ENCODE measurements around the gene ARRB1.
"Not testable (repeated sequence)": the region's sequence is repeated elsewhere in the genome, so short reads cannot be mapped to it uniquely, and the experiment has no call there.

The ARRB1 gene

DNA sequence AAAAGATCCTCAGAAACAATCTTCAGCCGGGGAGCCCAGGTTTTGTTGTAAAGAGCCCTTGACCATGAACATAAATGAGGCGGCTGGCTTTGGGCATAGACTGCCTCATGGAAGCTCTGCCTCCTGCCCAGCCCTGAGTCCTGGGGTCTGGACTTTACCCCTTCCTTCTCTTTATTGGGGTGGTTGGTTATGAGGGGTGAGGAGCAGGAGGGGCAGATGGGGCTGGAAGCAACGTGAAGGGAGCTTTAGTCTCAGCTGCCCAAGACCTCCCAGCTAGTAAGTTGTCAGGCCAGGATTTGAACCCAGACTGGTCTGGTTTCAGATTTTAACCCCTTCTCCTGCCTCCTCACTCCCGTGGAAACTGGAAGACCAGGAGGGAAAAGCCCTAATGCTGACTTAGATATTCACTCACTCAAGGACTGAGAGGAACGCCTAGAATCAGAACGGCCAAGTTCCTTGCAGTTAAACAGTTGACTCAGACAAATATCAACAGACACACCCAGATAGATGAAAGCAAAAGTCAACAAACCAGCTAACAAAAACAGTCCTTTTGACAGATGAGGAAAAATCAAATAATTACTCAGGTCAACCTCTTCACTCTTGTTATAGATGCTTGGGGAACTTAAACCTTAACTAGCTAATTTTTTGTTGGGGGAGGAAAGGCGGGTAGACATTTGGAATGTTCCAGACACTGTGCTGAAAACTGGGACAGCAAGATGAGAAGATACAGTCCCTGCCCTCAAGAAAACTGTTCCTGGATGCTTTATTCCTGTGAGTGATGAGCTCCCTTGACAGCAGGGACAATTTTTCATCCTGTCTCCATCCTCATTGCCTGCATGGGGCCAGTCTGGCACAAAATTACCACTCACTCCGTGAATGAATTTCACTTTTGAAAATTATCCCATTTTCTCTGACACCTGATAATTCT lies 20.8 kb upstream of the ARRB1 start:
- no peak for DNase-seq (ENCODE audit: low read depth in 2 of 2)

DNA sequence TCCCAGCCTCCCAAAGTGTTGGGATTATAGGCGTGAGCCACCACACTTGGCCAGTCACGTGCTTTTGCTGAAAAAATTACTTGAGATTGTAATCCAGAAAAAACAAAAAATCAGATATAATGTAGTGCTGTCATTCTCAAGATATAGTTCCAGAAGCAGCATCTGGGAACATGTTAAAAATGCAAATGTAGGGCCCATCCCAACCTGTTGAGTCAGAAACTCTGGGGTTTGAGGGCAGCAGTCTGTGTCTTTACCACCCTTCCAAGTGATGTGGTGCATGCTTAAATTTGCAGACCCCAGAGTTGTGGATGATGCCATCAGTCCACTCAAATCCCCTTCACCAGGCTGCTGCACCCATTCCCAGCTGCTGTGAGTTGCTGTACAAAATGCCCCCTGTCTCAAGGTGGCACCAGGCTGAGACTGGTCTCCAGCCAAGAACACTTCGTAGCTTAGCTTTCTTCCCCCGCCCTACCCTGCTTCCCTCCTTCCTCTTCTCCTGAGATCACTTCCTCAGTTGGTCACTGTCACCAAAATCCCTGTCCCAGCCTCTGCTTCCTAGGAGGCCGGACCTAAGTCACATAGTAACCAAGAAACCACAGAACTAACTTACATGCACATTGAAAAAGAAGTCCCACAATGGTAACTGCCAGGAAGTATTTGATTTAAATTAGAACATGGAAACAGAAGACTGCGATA lies 18.2 kb upstream of the ARRB1 start:
- no peak for DNase-seq (ENCODE audit: low read depth in 2 of 2)

DNA sequence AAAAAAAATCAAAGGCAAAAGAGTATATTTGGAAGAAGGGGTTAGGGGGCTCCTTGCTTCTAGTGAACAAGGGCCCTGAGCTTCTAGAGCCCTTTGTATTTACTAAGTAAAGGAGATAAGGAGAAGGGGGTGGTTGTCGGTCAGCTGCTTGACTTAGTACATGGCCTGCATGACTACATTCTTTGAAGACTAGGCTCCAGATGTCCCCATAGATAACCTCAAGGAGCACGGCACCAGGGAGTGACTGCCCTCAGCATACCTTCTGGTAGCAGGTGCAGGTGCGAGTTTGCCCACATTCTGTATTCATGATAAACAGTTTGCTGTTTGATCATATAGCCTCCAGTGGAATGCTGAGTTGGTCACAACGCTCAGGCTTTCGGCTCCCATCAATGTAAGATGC lies 15.4 kb upstream of the ARRB1 start:
- not testable (repeated sequence) for DNase-seq (ENCODE audit: low read depth in 2 of 2)

DNA sequence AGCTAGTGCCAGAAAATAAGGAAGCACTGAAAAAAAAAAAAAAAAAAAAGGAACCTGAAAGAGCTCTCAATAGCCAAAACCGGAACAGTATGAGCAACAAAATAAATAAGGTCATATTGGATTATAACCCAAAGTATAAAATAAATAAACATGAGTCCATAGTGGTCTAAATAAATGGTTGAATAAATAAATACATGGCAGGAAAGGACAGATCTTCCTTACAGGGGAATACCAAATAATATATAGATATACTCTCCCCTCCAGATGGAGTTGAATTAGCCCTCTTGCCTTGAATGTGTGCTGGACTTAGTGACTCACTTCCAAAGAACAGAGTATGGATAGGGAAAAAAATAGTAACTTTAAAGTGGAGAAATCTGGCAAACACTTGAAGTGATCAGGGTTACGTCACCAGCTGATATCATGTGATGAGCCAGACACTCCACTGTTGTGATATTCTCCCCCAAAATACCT lies 14.3 kb upstream of the ARRB1 start:
- no peak for DNase-seq (ENCODE audit: low read depth in 2 of 2)

DNA sequence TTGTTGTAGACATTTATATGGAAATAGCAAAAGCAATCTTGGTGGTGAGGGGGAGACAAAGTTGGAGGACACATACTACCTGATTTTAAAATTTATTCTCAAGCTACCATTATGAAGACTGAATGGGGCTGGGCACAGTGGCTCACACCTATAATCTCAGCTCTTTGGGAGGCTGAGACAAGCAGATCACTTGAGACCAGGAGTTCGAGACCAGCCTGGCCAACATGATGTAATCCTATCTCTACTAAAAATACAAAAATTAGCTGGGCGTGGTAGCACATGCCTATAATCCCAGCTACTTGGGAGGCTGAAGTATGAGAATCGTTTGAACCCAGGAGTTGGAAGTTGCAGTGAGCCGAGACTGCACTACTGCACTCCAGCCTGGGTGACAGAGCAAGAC lies 10.8 kb upstream of the ARRB1 start:
- not testable (repeated sequence) for DNase-seq (ENCODE audit: low read depth in 2 of 2)

DNA sequence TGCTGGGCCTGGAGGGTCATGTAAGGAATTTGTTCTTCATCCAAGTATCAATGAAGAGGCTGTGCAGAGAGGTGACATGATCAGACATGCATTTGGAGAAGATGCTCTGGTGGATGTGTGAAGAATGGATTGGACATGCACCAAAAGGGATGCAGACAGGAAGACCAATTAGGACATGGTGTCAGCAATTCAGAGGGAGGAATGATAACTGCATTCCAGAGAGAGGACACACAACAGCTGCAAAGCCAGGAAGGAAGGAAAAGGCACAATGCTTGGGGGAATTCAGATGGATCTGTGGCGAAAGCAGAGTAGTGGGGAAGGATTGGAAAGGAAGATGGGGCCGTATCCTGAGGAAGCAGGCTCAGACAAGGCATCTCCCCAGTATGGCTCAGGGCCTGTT lies 5.2 kb upstream of the ARRB1 start:
- no peak for DNase-seq (ENCODE audit: low read depth in 2 of 2)

DNA sequence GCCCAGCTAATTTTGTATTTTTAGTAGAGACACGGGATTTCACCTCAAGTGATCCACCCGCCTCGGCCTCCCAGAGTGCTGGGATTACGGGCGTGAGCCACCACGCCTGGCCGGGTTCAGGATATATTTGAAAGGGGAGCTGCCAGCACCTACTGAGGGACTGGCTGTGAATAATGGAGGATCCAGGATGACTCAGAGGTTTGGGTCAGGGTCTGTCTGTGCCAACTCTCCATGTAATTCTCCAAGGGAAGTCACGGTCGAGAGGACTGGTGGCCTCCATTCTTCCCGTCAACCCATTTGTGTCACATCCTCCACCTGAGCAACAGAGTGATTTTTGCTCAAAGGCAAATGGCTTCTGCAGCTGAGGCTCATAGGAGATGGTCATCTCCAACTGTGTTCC lies 3.6 kb upstream of the ARRB1 start:
- DNase-seq (ENCODE audit: low read depth in 2 of 2): no peak

DNA sequence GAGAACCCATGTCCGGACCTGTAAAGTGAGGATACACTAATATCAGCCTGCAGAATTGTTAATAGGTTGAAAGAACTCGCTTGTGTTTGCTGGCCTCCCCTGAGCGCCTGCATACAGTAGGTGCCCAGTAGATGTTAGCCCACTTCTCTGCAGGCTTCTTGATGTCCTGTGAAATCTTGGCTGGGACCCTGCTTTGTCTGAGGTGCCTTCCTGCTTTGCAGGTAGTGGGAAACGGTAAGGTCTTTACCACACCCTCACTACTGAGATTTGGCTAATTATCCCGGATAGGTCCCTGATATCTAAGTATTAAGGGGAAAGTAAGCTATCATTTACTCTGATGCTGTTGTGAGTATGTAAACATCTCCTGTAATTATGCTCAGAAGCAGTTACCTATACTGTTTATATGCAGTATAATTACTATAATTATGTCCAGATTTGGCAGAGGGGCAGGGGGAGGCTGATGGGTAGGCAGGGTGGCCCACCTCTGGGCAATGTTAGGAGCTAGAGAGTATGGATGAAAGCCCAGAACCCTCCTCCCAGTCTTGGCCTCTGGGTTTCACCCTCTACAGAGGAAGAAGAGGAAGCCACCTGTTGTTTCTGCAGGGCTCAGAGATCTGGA lies 1.2 kb upstream of the ARRB1 start:
- no peak for DNase-seq (ENCODE audit: low read depth in 2 of 2)

DNA sequence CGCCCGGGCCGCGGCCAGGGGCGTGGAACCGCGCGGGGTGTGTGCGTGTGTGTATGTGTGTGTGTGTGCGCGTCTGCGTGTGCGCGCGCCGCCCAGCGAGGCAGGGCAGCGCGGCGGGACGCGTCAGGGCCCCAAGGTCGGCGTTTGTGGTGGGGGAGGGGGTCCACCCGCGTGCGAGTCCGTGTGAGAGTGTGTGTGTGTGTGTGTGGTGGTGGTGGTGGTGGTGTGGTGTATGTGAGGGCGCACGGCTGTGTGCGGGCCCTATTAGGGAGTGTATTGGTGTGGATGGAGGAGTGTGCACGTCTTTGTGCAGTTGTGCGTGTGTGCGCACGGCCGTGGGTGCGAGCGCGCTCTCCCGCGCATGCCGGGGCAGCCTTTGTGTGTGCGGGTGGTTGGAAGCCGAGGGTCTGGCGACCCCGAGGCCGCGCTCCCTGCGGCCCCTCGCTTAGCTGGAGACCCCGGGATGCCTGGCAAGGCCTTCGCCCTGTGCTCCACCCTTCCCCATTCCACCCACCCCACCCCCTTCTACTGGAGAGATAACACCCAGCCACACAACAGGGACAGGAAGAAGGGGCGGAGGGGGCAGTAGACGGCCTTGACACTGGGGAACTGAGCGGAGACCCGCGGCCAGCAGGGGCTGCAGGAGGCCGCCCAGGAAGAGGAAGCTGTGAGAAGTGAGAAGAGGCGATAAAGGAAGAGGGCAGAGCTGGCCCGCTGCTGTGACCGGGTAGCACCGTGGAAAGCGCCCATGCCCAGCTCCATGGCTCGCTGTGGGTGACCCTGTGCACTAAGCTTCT lies 528 bp upstream of the ARRB1 start:
- peak in 1 of 2 donors; percentile 51 for DNase-seq (ENCODE audit: low read depth in 2 of 2)

DNA sequence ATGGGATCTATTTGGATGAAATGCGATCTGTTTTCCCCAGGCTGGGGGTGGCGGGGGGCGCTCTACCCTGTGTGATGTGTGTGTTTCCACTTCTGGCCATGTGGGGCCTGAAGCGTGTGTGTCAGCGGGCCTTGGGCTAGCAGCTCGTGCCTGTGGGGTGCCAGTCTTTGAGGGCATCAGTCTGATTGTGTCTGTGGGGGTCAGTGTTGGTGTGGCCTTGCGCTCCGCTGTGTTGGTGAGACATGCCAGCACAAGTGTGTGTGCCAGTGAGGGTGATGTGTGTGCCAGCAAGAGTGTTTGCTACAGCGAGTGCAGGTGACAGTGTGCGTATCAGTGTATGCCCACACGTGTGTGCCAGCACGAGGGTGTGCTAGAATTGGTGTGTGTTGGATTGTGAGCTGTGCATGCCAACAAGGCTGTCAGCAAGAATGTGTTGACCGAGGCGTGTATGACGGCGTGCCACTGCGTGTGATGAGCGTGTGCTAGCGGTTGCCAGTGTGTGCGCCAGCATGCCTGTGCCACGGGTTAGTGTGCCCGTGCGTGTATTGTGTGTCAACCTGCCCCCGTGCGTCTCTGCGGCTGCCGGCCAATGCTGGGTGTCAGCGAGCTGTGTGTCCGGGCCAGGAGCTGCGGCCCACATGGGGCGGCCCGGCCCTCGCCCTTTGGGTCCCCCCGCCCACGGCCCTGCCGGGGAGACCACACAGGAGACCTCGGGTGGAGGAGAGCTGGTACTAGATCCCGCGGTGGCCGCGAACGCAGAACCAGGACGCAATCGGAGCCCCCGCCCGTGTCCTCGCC lies 519 bp downstream of the ARRB1 start:
- peak in 1 of 2 donors; percentile 30 for DNase-seq (ENCODE audit: low read depth in 2 of 2)

DNA sequence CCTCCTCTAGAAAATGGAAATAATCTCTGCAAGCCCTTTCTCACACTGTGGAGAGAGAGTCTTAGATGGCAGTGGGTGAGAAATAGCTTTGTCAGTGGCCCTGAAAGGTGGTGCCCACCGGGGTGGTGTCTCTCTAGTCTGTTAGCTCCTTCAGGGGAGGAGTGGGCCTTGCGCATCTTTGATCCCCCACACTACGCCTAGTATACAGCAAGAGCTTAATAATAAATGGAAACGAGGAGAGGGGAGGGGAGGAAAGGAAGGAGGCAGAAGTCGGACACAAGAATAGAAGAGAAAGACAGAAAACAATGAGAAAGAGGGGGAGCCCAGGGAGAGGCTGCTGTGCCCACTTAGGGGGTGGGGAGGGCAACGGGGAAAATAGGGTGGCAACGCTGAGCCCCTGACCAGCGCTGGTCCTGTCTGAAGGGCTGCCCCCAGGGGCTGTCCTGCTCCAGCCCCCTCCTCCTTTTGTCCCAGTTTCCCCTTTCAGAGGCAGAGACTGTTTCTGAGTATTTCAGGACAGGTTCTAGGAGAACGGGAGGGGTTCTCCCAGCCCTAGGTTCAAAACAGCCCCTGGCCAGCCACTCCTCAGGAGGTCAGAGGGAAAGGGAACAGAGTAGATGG lies 1.2 kb downstream of the ARRB1 start:
- no peak for DNase-seq (ENCODE audit: low read depth in 2 of 2)

DNA sequence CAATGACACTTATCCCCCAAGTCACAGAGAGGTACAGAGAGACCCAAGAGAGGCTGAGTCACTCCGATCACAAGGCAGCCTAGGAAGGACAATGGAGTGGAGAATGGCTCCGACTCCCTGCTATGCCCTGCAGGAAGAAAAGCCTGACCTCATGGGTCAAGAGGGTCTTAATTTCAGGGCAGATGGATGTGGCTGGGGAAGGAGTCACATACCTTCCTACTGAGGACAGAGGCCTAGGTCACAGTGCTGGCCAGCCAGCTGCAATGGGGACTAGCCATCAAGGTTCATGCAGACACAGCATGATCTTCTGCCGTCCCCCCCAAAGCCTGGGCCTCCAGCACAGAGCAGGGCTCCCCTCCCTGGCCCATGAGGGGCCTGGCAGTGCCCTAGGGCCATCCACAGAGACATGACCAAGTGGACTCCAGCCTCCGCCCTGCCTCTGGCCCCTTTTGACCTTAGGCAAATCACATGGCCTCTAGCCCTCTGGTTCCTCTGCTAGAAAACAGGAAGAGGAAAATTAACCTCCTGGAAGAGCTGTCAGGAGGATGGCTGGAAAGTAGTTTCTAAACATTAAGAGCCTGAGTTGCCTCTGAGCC lies 1.8 kb downstream of the ARRB1 start:
- no peak for DNase-seq (ENCODE audit: low read depth in 2 of 2)

DNA sequence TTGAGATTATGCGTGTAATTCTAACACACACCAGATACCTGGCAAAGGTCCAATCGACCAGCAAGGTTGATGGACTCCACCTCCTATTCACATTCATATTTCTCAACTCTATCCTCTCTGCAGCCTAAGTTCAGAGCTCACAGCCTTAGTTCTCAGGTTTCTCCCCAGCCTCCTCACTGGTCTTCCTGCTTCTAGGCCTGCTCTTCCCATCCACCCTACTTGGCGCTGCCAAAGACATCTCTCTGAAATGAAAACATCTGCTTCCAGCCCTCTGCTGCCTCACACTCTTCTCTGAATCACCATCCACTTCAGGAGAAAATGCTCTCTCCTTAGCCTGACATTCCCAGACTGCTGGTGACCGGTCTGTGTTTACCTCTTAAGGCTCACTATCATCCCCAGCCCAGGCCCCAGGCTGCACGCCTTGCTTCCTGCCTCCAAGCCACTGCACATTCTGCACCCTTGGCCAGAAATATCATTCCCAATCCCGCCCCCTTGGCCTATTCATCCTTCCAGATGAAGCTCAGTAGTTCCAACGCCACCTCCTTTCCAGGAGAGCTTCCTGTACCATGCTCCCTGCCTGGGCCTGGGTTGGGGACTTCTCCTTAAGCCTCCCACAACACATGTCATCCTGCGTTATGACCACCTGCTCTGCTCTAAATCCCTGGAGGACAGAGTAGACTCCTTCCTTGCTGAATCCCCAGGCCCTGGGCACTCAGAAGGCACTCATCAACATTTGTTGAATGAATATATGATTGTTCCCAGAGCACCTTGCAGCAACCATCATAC lies 3.5 kb downstream of the ARRB1 start:
- no peak for DNase-seq (ENCODE audit: low read depth in 2 of 2)

DNA sequence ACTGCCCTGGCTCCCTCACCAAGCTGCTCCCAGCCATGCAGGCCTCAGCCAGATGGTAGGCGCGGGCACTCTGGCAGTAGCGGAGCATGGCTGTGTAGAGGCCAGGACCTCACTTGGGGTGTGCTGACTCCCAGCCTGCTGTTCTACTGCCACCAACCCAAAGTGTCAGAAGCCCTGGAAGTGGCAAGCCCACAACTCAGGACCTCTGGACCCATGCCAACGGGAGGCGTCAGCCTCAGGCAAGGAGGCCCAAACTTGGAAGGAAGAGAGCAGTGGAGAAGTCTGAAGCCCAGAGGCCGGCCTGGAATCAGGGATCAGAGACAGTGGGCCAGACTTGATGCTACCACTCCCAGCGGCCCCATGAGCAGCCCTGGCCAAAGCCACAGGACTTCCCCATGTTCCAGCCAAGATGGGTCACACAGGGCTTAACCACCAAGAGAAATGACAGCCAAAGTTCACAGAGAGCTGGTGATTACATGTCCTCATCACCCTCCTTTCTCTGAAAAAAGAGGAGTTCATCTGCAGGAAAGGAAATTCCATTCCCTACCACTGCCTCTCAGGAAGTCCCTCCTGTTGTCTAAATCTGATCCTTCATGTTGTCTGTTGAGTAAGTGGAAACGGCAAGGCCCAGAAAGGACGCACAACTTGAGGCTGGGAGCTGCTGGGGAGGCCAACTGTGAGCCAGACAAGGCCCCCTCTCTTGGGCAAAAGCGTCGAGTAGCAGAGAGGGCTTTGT lies 4.4 kb downstream of the ARRB1 start:
- no peak for DNase-seq (ENCODE audit: low read depth in 2 of 2)

DNA sequence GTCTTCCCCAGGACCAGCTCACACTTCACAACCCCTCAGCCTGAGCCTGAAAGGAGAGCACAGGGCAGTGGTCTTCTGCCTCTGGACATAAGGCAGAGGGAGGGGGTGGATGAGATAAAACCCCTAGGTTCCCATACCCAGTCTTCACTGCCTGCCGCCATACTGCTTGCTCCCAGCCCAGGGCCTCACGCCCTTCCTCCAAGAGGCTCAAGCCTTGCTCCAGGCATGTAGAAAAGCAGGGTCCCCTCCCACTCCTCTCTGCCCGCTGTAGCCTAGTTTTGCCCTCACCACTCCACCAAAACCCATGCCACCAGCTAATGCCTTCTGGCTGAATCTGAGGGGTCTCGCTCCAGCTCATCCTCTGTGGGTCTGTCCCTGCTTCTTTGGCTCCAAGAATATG lies 5.2 kb downstream of the ARRB1 start:
- DNase-seq (ENCODE audit: low read depth in 2 of 2): no peak

DNA sequence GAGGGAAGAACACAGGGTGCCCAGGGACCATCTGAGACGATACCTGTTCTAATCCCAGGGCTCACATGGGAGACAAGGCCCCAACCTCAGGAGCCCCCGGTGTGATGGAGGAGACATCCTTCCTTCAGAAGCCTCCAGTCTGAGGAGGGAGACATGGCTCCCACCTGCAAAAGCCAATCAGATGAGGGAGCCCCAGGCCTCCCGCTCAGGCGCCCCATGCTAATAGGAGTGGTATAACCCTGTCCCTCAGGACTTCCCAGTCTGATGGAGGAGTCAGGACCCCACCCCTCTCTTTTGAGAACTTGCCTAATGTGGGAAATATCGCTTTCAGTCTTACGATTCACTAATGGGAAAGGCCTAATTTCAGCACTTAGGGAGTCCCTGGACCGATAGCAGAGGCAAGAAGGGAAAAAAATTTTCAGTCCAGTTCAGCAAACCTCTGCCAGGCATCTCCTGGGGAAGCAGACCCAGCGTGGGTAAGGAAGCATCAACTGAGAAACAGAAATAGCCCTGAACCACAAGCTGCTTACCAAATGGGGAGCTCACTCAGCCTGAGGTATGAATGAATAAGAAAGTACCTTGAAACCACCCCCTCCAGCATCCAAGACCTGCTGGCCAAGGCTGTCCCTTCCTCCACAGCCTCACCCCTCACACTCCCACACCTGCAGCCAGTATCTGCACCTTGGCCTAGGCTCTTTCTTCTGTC lies 5.9 kb downstream of the ARRB1 start:
- DNase-seq (ENCODE audit: low read depth in 2 of 2): no peak

DNA sequence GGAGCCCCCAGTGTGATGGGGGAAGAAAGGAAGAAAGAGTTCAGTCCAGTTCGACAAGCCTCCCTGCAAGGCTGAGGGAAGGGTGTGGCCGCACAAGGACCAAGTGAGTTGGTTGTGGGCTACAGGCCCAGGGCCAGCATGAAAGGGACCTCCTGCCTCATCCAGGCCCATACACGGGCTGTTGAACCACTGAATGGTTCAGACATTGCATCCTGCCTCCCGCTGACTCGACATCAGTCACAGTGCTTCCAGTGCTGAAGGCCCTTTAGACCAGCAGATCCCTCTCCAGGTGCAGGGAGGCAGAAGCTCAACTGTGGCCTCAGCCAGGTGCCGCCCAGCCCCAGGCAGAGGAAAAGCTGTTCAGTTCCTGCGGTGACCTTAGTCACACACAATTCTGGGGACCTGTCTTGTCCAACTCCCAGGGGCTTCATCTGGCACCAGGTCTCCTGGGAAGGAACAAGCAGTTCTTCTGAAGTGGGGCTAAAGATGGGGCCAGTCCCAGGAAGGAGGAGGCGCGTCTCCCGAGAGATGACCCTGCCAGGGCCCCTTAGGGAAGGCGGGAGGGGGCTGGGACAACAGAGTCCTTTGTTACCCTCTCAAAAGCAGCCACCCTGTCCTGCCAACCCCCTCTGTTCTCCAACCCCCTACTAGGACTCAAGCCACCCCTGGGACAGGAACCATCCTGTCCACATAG lies 6.6 kb downstream of the ARRB1 start:
- no peak for DNase-seq (ENCODE audit: low read depth in 2 of 2)

Data from stimulated activated CD8-positive, alpha-beta memory T cell treated with anti-CD3 and anti-CD28 coated beads, Interleukin-7, amount 100 ng/mL, for 4 hours (primary cell).